GM18951 (cell line): Measurements from ENCODE around the gene FAM171A2.

Experiments used
- POLR2A ChIP-seq: IDR thresholded peaks from 4 replicates; pipeline ENCODE4 v1.6.1; 2011; ENCODE audit warnings: mild to moderate bottlenecking; ENCODE audit not compliant: insufficient read length, insufficient read depth; ENCODE audit errors: extremely low read depth
- in situ Hi-C: fragments of 300-500 bp; cut with MboI; formaldehyde crosslinking; loops from one replicate; pipeline ENCODE4 v1.12.0; 2022; ENCODE audit warnings: low sequenced_read_pairs, mixed read lengths, inconsistent platforms; ENCODE audit not compliant: unreplicated experiment

Gene FAM171A2

GRCh38 chr17:44360826-44361225, 2.8 kb downstream of the FAM171A2 start:
- TF ChIP-seq POLR2A, result no peak
- in situ Hi-C loops, result no loop called here

DNA sequence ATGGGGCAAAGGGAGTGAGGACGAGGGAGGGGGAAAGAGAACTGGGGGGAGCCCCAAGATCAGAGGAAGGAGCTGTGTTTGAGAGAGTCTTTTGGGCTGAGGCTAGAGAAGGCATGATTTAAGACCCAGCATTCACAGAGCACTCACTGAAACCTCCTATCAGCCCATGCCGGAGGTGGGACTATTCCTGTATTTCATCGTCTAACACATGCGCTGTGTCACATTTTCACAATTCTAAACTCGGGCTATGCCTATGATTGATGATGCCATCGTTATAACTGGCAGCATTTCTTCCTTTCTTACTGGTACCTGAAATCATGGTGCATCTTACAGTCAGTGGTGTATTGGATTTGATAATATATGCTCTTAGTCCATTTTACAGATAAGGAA, 3.5 kb downstream of the FAM171A2 start:
- no peak for TF ChIP-seq POLR2A
- in situ Hi-C loops, result no loop called here

GRCh38 chr17:44359458-44360143, 4.1 kb downstream of the FAM171A2 start:
- in situ Hi-C loops, result no loop called here
- TF ChIP-seq POLR2A, result no peak

- no peak for TF ChIP-seq POLR2A
- in situ Hi-C loops, result no loop called here
These were observed 4.6 kb downstream of the FAM171A2 start for GRCh38 chr17:44359006-44359405.

- in situ Hi-C loops, result no loop called here
- no peak for TF ChIP-seq POLR2A
These were observed 5.6 kb downstream of the FAM171A2 start for GRCh38 chr17:44358066-44358465.

DNA sequence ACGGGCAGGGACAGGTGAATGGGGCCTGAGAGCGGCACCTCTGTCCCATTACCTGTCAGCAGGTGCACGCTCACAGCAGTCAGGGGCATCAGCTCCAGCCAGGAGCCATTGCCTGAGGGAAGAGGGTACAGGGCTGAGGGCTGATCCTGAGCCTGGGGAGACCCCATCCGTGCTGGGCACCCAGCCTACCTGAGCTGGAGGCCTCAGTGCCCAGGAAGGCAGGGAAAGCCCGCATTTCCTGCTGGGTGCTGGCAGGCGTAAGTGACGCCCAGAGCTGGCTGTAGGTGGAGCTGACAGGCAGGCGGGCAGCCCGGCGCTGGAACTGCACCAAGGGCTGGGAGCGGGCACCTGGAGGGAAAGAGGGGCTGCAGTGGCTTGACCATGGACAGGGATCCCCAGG, 7.4 kb downstream of the FAM171A2 start:
- in situ Hi-C loops, result no loop called here
- no peak for TF ChIP-seq POLR2A

- in situ Hi-C loops, result no loop called here
- TF ChIP-seq POLR2A, result no peak
These were observed 8.0 kb downstream of the FAM171A2 start for GRCh38 chr17:44355642-44356099.

DNA sequence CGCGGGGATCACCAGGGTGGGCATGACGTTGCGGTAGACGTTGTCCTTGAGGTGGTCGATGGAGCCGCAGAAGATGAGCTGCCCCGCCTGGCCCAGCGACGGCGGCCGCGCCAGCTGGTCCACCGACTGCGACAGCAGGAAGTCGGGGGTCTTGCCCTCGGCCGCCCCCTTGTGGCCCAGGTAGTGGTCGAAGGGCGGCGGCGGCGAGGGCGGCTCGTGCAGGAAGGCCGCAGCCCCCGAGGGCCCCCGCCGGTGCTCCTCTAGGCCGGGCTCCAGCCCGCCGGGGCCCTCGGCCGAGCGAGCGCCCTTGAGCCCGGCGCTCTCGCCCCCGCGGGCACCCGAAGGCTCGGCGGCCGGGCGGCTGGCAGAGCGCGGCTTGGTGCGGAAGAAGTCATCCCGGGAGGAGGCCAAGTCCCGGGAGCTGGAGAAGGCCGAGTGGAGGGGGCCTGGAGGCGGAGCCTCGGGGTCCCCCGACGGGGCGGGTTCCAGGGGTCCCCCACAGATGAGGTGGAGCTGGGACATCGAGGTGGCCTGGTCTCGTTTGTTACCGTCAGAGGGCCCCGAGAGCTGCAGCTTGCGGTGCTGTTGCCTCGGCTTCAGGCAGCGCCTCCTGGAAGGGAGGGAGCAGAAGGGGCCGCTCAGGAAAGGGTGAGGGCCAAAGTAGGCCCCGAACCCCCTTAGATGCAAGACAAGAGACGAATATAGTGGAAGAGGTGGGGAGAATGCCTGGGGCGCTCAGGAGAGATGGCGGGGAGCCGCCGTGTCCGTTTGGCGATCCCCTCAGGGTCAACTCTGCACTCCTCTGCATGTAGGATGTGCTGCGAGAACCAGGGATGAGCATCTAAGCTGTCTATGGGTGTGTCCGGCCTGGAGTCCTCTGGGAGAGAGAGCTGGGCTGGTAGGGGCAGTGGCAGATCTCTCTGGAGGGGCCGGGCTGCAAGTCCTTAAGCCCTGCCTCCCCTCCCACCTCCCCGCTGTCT, 8.8 kb downstream of the FAM171A2 start:
- in situ Hi-C loops, result no loop called here
- TF ChIP-seq POLR2A, result no peak

GRCh38 chr17:44353672-44354331, 9.9 kb downstream of the FAM171A2 start:
- in situ Hi-C loops, result no loop called here
- TF ChIP-seq POLR2A, result no peak

DNA sequence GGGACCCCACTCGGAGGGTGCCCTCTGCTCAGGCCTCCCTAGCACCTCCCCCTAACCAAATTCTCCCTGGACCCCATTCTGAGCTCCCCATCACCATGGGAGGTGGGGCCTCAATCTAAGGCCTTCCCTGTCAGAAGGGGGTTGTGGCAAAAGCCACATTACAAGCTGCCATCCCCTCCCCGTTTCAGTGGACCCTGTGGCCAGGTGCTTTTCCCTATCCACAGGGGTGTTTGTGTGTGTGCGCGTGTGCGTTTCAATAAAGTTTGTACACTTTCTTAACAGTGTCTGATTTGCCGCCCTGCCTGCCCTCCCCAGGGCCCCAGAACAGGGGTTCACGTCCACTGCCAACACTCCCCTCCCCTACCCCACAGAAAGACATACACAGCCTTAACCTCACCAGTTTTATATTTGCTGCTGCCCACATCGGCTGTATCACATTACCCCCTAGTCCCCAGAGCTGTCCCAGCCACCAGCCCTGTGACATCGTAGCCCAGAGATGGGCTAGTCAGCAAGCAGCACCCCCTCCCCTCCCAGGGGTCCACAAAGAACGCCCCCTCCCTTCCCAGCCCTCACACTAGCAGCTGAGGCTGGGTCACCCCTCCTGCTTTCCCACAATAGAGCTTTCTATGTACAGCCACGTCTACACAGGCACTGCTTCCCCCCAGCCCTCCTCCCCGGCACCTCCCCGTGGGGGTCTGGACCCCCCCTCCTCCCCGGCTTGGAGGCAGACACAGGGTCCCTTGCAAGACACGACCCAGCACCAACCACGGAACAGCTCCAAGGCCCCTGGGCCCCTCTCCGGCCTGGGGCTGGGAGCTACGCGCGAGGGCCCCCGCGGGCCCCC, 10.6 kb downstream of the FAM171A2 start:
- in situ Hi-C loops, result no loop called here
- no peak for TF ChIP-seq POLR2A

DNA sequence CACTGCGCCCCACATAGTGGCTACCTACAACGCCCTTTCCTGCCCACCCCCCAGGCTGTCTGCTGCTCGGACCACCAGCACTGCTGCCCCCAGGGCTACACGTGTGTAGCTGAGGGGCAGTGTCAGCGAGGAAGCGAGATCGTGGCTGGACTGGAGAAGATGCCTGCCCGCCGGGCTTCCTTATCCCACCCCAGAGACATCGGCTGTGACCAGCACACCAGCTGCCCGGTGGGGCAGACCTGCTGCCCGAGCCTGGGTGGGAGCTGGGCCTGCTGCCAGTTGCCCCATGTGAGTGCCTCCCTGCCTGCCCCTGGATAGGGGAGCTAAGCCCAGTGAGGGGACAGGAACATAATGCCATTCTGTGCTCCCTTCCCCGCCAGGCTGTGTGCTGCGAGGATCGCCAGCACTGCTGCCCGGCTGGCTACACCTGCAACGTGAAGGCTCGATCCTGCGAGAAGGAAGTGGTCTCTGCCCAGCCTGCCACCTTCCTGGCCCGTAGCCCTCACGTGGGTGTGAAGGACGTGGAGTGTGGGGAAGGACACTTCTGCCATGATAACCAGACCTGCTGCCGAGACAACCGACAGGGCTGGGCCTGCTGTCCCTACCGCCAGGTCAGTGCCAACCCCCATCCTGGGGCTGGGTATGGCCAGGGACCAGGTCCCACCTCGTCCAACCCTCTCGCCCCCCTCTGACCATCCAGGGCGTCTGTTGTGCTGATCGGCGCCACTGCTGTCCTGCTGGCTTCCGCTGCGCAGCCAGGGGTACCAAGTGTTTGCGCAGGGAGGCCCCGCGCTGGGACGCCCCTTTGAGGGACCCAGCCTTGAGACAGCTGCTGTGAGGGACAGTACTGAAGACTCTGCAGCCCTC, 11.5 kb downstream of the FAM171A2 start:
- no peak for TF ChIP-seq POLR2A
- in situ Hi-C loops, result no loop called here

DNA sequence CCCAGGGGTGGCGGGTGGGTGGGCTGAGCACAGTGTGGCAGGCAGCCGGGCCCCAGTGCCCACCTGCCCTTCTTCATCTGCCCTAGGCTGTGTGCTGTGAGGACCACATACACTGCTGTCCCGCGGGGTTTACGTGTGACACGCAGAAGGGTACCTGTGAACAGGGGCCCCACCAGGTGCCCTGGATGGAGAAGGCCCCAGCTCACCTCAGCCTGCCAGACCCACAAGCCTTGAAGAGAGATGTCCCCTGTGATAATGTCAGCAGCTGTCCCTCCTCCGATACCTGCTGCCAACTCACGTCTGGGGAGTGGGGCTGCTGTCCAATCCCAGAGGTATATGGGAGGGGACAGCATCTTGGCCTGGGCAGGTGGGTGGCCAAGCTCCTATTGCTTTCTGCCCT, 12.2 kb downstream of the FAM171A2 start:
- in situ Hi-C loops, result no loop called here
- TF ChIP-seq POLR2A, result no peak

DNA sequence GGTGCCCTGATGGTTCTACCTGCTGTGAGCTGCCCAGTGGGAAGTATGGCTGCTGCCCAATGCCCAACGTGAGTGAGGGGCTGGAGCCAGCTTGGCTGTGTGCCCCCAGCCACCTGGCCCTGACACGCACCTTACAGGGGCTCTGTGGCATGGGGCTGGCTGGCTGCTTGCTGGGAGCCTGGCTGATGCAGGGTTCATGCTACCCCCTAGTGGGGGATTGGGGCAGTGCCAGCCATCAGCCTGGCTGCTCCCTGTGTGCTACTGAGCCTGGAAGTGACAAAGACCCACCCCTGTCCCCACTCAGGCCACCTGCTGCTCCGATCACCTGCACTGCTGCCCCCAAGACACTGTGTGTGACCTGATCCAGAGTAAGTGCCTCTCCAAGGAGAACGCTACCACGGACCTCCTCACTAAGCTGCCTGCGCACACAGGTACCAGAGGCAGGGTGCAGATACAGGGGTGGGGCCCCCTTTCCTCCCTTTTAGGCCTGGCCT, 12.9 kb downstream of the FAM171A2 start:
- TF ChIP-seq POLR2A, result no peak
- in situ Hi-C loops, result no loop called here
